ENCODE data around the gene RASGRP1.
A peak's percentile ranks its signal among the peaks of the same experiment; 100 is the strongest.

The RASGRP1 gene

GRCh38 chr15:38504680-38505467, 59.7 kb downstream of the RASGRP1 start:
- DNase-seq (ENCODE audit: low read depth in 3 of 3), result no peak

- DNase-seq (ENCODE audit: low read depth in 3 of 3), result no peak
These were observed 61.1 kb downstream of the RASGRP1 start for GRCh38 chr15:38503496-38503895.

- DNase-seq (ENCODE audit: low read depth in 3 of 3), result no peak
These were observed 65.0 kb downstream of the RASGRP1 start for GRCh38 chr15:38499651-38500050.

GRCh38 chr15:38496151-38496550, 68.5 kb downstream of the RASGRP1 start:
- no peak for DNase-seq (ENCODE audit: low read depth in 3 of 3)

GRCh38 chr15:38490242-38490922, 74.2 kb downstream of the RASGRP1 start:
- DNase-seq (ENCODE audit: low read depth in 3 of 3), result no peak

DNA sequence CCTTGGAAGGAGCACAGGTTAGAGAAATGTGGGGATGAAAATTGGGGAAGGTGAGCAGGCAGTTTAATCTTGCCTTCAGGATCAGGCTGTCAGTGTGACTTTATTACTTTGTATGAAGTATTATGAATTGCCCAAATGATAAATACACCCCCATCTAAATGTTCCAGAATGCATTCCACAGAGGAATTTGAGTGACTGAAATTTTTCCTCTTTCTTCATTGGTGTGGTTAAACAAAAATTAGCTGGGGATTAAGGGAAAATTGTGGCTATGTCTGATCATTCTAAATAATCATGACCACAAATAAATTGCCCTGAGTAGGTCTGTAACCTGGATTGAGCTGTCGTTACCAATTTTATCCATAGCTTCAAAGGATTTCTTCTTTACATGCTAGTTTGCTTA, 77.2 kb downstream of the RASGRP1 start:
- DNase-seq (ENCODE audit: low read depth in 3 of 3), result no peak

GRCh38 chr15:38486936-38487335, 77.7 kb downstream of the RASGRP1 start:
- DNase-seq (ENCODE audit: low read depth in 3 of 3), result no peak

- no peak for DNase-seq (ENCODE audit: low read depth in 3 of 3)
These were observed 82.0 kb downstream of the RASGRP1 start for GRCh38 chr15:38482572-38482971.

GRCh38 chr15:38481761-38482160, 82.9 kb downstream of the RASGRP1 start:
- DNase-seq (ENCODE audit: low read depth in 3 of 3), result no peak

- DNase-seq (ENCODE audit: low read depth in 3 of 3), result no peak
These were observed 83.5 kb downstream of the RASGRP1 start for GRCh38 chr15:38481113-38481512.

GRCh38 chr15:38479756-38480155, 84.9 kb downstream of the RASGRP1 start:
- DNase-seq (ENCODE audit: low read depth in 3 of 3), result no peak

GRCh38 chr15:38479266-38479665, 85.3 kb downstream of the RASGRP1 start:
- DNase-seq (ENCODE audit: low read depth in 3 of 3), result no peak

DNA sequence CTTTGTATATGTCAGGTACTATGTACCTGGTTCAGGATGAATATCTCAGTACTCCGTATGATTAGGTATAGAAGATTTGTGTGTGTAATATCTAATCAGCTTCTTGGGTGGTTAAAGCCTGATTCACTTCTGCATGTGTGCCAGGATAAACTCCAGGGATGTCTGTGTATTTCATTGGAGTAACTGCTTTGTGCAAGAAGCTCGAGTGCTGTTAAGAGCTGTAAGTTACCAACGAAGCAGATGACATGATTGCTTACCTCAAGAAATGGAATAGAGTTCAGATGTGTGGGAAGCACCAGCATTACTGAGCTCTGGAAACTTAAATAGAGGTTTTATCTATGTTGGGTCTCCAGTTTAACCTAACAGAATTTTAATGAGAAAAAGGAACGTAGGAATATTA, 87.0 kb downstream of the RASGRP1 start:
- DNase-seq (ENCODE audit: low read depth in 3 of 3), result no peak

- DNase-seq (ENCODE audit: low read depth in 3 of 3), result no peak
These were observed 88.5 kb downstream of the RASGRP1 start for GRCh38 chr15:38476120-38476519.

DNA sequence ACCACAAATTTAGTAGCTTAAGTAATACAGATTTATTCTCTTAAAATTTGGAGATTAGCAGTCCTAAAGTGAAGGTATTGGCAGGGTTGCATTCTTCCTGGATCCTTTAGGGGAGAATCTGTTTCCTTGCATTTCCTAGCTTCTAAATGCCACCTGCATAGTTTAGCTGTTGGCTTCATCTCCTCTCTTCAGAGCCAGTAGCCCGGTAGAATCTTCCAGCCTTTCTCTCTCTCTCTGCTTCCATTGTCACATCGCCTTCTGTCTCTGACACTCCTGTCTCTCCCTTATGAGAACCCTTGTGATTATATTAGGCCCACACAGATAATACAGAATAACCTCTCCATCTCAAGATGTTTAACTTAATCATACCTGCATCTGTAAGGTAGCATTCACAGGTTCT, 89.3 kb downstream of the RASGRP1 start:
- no peak for DNase-seq (ENCODE audit: low read depth in 3 of 3)

DNA sequence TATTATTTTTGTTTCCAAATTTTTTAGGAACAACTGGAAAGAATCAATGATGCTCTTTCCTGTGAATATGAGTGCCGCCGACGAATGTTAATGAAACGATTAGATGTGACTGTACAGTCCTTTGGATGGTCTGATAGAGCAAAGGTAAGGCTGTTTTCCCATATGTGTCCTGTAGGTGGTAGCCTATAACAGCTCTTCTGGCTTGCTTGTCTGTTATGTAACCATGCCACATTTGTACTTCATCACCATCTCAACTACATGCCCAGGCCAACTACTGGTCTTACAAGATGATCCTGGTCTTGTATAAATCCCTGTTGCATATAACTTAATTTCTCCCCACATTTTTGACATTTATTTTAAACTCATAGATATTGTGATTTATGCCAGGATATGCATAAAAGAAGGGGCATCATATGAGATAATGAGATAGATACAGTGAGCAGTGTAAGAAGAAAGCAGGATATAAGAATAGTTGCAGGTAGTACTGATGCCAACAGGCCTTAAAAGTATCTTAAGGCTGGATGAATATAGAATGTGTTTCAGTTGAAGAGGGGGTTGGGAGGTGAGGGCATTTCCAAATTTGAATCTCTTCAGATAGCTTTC, 90.4 kb downstream of the RASGRP1 start:
- DNase-seq (ENCODE audit: low read depth in 3 of 3), result peak in 1 of 3 experiments; percentile 15

DNA sequence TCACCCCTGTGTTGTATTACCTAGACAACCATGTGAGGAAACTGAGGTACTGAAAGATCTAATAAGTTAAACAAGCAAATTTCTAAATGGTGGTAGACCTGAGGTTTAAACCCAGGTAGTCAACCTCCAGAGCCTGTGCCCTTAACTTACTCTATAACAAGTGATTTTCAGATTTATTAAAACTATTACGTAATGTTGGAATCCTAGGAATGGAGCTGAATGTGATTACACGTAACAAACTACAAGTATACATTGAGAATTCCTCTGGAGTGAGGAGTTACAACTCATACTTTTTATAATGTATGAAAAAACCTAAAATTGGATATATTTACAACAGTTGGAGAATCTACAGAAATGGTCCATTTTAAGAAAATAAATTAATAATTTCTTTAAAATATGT, 92.6 kb downstream of the RASGRP1 start:
- DNase-seq (ENCODE audit: low read depth in 3 of 3), result no peak

GRCh38 chr15:38470816-38471215, 93.8 kb downstream of the RASGRP1 start:
- DNase-seq (ENCODE audit: low read depth in 3 of 3), result no peak

DNA sequence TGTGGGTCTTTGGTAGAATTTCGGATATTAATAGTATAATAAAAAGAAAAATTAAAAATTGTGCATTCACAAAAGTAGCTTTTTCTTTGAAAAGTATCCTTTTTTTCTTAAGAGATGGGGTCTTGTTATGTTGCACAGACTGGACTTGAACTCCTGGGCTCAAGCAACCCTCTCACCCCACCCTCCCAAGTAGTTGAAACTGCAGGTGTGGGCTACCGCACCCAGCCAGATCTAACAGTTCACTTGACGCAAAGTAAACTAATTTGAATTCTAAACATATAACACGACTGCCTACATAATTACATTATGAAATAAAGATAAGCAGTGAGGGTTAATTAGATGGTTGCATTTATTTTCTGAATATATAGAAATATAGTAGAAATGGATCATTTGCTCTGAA, 99.9 kb downstream of the RASGRP1 start:
- DNase-seq (ENCODE audit: low read depth in 3 of 3), result no peak

DNA sequence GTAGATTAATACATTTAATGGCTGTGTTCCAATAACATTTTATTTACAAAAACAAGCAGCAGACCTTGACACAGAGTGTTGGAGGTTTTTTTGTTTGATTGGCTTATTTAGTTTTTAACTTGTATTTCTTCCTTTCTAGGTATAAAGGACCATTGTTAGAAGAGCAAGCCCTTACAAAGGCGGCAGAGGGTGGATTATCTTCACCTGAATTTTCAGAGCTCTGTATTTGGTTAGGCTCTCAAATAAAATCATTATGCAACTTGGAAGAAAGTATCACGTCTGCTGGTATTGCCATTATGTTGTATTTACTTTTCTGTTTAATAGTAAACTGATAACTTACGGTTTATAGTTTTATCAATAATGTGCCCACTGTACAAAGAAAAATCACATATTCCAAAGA, 100.7 kb downstream of the RASGRP1 start:
- DNase-seq (ENCODE audit: low read depth in 3 of 3), result no peak

GRCh38 chr15:38461066-38461833, 103.4 kb downstream of the RASGRP1 start:
- no peak for DNase-seq (ENCODE audit: low read depth in 3 of 3)

DNA sequence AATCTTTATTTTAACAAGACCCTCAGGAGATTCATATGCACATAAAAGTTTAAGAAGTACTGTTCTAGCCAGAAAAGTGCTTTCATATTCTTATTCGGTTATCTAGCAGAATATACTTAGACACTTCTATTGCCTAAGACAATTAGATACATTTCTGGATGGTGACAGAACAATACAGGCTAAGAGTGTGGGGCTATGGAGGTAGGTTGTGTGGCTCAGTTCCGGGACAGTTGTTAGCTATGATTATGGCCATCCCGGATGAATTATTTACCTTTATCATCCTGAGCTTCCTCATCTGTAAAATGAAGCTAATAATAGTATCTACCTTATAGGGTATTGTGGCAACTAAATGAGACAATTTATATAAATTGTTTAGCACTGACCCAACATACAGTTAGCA, 104.1 kb downstream of the RASGRP1 start:
- no peak for DNase-seq (ENCODE audit: low read depth in 3 of 3)

Measured in stimulated activated CD4-positive, alpha-beta T cell treated with anti-CD3 and anti-CD28 coated beads, TNF-alpha, amount 100 ng/mL, for 4 hours (primary cell).